GM13977 (cell line): Measurements from ENCODE around the gene LTBR.

Experiments
- DNase-seq: peaks from one replicate; pipeline ENCODE4 v3.0.0; 2012; ENCODE audit warnings: low spot score
- in situ Hi-C: fragments of 300-500 bp; cut with MboI; formaldehyde crosslinking; loops from one replicate; pipeline ENCODE4 v1.12.0; 2022; ENCODE audit warnings: low sequenced_read_pairs, low pct_unique_long_range_greater_than_20kb, mixed read lengths, inconsistent platforms; ENCODE audit not compliant: unreplicated experiment
- TF ChIP-seq, protein P1 (sequence below): IDR thresholded peaks from 2 replicates; pipeline ENCODE4 v1.5.1; 2012; ENCODE audit warnings: mild to moderate bottlenecking, control low read depth; ENCODE audit not compliant: insufficient read depth; ENCODE audit errors: extremely low read depth, missing control alignments

Gene LTBR

GRCh38 chr12:6386491-6386890, 2.5 kb downstream of the LTBR start:
- DNase-seq = no peak
- TF ChIP-seq, protein P1, sequence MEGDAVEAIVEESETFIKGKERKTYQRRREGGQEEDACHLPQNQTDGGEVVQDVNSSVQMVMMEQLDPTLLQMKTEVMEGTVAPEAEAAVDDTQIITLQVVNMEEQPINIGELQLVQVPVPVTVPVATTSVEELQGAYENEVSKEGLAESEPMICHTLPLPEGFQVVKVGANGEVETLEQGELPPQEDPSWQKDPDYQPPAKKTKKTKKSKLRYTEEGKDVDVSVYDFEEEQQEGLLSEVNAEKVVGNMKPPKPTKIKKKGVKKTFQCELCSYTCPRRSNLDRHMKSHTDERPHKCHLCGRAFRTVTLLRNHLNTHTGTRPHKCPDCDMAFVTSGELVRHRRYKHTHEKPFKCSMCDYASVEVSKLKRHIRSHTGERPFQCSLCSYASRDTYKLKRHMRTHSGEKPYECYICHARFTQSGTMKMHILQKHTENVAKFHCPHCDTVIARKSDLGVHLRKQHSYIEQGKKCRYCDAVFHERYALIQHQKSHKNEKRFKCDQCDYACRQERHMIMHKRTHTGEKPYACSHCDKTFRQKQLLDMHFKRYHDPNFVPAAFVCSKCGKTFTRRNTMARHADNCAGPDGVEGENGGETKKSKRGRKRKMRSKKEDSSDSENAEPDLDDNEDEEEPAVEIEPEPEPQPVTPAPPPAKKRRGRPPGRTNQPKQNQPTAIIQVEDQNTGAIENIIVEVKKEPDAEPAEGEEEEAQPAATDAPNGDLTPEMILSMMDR = no peak
- in situ Hi-C loops = no loop called here

DNA sequence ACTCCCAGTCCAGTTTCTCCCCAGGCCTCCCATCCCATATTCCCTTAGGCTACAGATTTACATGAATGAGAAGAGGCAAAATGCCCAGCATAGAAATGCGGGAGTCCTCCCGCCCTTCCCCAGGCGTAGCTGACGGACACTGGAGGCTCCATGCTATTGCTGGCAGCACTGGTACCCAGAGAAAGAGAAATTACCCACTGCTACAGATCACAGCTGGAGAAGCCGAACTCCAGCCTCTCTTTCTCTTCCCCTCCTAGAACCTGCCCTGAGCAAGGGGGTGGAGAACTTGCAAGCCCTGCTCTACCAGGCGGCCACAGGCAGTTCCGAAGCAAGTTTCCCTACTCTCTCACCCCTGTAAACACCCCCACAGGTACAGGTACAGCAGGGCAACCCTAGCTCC, 3.6 kb downstream of the LTBR start:
- TF ChIP-seq, protein P1 = no peak
- in situ Hi-C loops = no loop called here
- DNase-seq = no peak

- in situ Hi-C loops = no loop called here
- DNase-seq = no peak
- TF ChIP-seq, protein P1 = no peak
These were observed 6.3 kb downstream of the LTBR start for GRCh38 chr12:6390084-6390799.

- TF ChIP-seq, protein P1 = no peak
- no peak for DNase-seq
- in situ Hi-C loops = no loop called here
These were observed 7.1 kb downstream of the LTBR start for GRCh38 chr12:6391013-6391412.

GRCh38 chr12:6392504-6392903, 8.5 kb downstream of the LTBR start:
- TF ChIP-seq, protein P1 = no peak
- no peak for DNase-seq
- in situ Hi-C loops = no loop called here

DNA sequence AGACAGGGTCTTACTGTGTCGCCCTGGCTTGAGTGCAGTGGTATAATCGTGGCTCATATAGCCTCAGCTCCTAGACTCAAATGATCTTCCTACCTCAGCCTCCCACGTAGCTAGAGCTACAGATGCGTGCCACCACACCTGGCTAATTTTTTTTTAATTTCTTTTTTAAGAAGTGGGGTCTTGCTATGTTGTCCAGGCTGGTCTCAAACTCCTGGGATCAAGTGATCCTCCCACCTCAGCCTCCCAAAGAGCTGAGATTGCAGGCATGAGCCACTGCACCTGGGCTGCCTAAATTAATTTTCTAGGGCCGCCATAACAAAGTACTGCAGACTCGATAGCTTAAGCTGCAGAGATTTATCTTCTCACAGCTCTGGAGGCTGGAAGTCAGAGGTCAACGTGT, 9.1 kb downstream of the LTBR start:
- no peak for DNase-seq
- TF ChIP-seq, protein P1 = no peak
- in situ Hi-C loops = no loop called here
